Muscle of leg (tissue), 11 donors: ENCODE results near the gene HOXB8. TPM values are rescaled to one million over a fixed set of nuclear protein-coding genes. Genes with fewer than 3 reads are reported as not detected.

Experiments used
- DNase-seq: peaks from one replicate; pipeline ENCODE4 v3.0.0; 2013
- H3K27ac ChIP-seq: one replicate; pipeline ENCODE4 v1.5.1; 2013; ENCODE audit warnings: mild to moderate bottlenecking, low read length, control low read depth
- H3K27me3 ChIP-seq: one replicate; pipeline ENCODE4 v1.6.1; 2013; ENCODE audit warnings: low read length; ENCODE audit not compliant: control insufficient read depth, insufficient read depth
- H3K36me3 ChIP-seq: one replicate; pipeline ENCODE4 v1.6.1; 2013; ENCODE audit warnings: low read length; ENCODE audit not compliant: control insufficient read depth, insufficient read depth
- H3K4me1 ChIP-seq: one replicate; pipeline ENCODE4 v1.6.1; 2013; ENCODE audit warnings: low read length; ENCODE audit not compliant: control insufficient read depth, insufficient read depth
- H3K4me3 ChIP-seq: one replicate; pipeline ENCODE4 v1.5.1; 2013; ENCODE audit warnings: low read length, control low read depth
- H3K9me3 ChIP-seq: replicated peaks from 2 replicates; pipeline ENCODE4 v1.6.1; 2013; ENCODE audit warnings: low read depth, low read length; ENCODE audit not compliant: control insufficient read depth
- WGBS: methylation state at CpG from one replicate; pipeline ENCODE4 v1.1.5; 2013; ENCODE audit warnings: missing lambda C conversion rate; ENCODE audit not compliant: insufficient coverage; 5-methylcytosine and 5-hydroxymethylcytosine counted together
- polyA plus RNA-seq, 8 donors: library from polyadenylated mRNA; unstranded; fragments of 120-200 nt; gene quantifications; one replicate each; pipeline versions ENCODE4 v1.2.1 to v1.2.3, GENCODE V29; 2013; ENCODE audit warnings: inconsistent platforms in 1 of 8, low replicate concordance in 1 of 8; ENCODE audit not compliant: insufficient read length in 8 of 8, insufficient read depth in 1 of 8
- total RNA-seq: library from RNA; stranded (reverse); fragments of 120-200 nt; gene quantifications from one replicate; pipeline ENCODE4 v1.2.4, GENCODE V29; 2013

The HOXB8 gene
- total and polyA plus RNA-seq, 9 donors, result 0.04 to 0.46 (median 0.29) TPM; not detected in 1

- Histone ChIP-seq H3K4me1 (peaks cover 28% of the 10 kb centered on the region), H3K27me3 (peaks cover 99% of the 10 kb centered on the region), H3K27ac (peak overlapping the region; percentile 70), H3K4me3 (no peak overlapping the region), H3K36me3 (no peaks in the 10 kb centered on the region), H3K9me3 (no peaks in the 10 kb centered on the region)
- no peak for DNase-seq
- 20% methylated on average over 17 of the region's 25 CpGs for WGBS
These were observed 20.4 kb downstream of the HOXB8 start for GRCh38 chr17:48594538-48595277.

- WGBS, result 10% methylated on average over 18 of the region's 37 CpGs
- H3K36me3 ChIP-seq, result no peaks in the 10 kb centered on the region
- H3K4me3 ChIP-seq, result no peak overlapping the region
- H3K27ac ChIP-seq, result peak overlapping the region; percentile 70
- peaks cover 28% of the 10 kb centered on the region for H3K4me1 ChIP-seq
- H3K9me3 ChIP-seq, result no peaks in the 10 kb centered on the region
- DNase-seq, result peak; percentile 71
- peaks cover 99% of the 10 kb centered on the region for H3K27me3 ChIP-seq
These were observed 21.1 kb downstream of the HOXB8 start for GRCh38 chr17:48593840-48594537.

GRCh38 chr17:48593126-48593829 is 21.8 kb downstream of the HOXB8 start, which contains the start of gene HOXB5:
HOXB5 (minus strand) TSS chr17:48593779; CDS start chr17:48593682, 97 bp downstream.
- Histone ChIP-seq H3K36me3 (no peaks in the 10 kb centered on the region), H3K4me3 (peak within 1 kb of the TSS; percentile 32), H3K27ac (peak within 1 kb of the TSS; percentile 70), H3K4me1 (peaks cover 27% of the 10 kb centered on the region), H3K9me3 (no peaks in the 10 kb centered on the region), H3K27me3 (peaks cover 98% of the 10 kb centered on the region)
- 2% methylated on average over 46 of the region's 50 CpGs for WGBS
- no peak for DNase-seq

- Histone ChIP-seq H3K9me3 (no peaks in the 10 kb centered on the region), H3K4me3 (no peak overlapping the region), H3K27ac (no peak overlapping the region), H3K36me3 (no peaks in the 10 kb centered on the region), H3K4me1 (peaks cover 25% of the 10 kb centered on the region), H3K27me3 (peaks cover 98% of the 10 kb centered on the region)
- 3% methylated on average over 11 of the region's 14 CpGs for WGBS
- DNase-seq, result no peak
These were observed 22.5 kb downstream of the HOXB8 start for GRCh38 chr17:48592577-48592976.

GRCh38 chr17:48592057-48592514 is 23.0 kb downstream of the HOXB8 start:
- 25% methylated on average over 25 of the region's 33 CpGs for WGBS
- H3K36me3 ChIP-seq, result no peaks in the 10 kb centered on the region
- H3K9me3 ChIP-seq, result no peaks in the 10 kb centered on the region
- no peak overlapping the region for H3K27ac ChIP-seq
- peaks cover 98% of the 10 kb centered on the region for H3K27me3 ChIP-seq
- DNase-seq, result no peak
- H3K4me1 ChIP-seq, result peaks cover 24% of the 10 kb centered on the region
- no peak overlapping the region for H3K4me3 ChIP-seq

DNA sequence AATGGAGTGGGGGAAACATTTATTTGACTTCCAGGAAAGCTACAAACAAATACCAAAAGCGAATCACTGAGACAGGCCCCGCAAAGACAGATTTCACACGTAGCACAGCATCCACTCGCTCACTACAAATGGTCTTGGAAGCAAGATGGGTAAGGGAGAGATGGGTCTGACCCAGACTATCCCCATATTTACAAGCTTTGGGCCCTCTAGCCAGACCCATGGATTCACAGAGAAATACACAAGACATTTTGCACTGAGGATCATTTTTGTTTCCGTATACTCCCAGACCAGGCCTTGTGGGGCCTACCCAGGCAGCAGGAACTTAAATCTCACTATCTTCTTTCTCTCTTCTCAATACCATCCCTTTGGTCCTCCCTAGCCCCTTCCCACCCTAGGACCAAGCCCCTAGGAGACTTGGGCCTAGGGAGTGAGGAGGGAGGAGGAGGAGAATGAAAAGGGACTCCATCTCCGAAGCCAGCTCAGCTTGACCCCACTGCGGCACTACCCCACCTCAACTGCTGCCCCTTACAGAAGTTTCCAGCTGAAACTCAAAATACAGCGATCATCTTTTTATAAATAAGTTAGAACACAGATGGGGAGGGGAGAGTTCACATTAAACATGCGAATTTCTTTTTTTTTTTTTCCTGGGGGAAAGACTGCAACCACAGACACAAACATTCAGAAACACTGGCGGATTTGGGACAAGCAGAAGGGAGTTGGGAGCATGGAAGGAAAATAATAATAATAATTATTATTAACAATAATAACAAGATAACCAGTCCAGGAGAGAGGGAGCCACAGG is 23.6 kb downstream of the HOXB8 start:
- Histone ChIP-seq H3K4me1 (peaks cover 28% of the 10 kb centered on the region), H3K27ac (no peak overlapping the region), H3K27me3 (peaks cover 98% of the 10 kb centered on the region), H3K36me3 (no peaks in the 10 kb centered on the region), H3K4me3 (no peak overlapping the region), H3K9me3 (no peaks in the 10 kb centered on the region)
- WGBS, result no CpG with 5 or more reads among the region's 10 CpGs
- DNase-seq, result no peak

DNA sequence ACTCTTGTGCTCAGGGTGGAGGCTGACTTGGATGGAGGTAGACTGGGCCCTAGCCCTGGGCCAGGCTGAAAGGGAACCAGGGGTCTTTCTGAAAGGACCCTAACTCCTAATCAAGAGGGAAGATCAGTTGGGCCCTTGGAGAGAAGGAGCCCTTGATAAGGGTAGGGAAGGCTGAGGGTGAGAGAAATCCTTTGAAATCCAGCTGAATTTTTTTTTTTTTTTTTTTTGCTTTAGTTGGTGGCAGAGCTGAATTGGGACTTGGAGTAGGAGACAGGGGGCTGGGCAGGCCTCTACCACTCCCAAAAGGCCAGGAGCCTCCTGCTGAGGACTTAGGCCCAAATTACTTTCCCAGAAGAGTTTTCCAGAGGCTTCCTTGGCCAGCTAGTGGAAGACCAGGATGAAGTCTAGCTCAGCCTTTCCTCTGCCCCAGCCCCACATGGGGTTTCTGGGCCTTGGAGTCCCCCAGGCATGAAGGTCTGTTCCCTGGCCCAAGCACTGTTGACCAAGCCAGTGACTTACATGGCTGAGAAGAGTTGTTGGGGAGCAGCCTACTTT is 24.4 kb downstream of the HOXB8 start:
- DNase-seq, result no peak
- Histone ChIP-seq H3K4me3 (no peak overlapping the region), H3K9me3 (no peaks in the 10 kb centered on the region), H3K27me3 (peaks cover 98% of the 10 kb centered on the region), H3K36me3 (no peaks in the 10 kb centered on the region), H3K27ac (no peak overlapping the region), H3K4me1 (peaks cover 35% of the 10 kb centered on the region)

DNA sequence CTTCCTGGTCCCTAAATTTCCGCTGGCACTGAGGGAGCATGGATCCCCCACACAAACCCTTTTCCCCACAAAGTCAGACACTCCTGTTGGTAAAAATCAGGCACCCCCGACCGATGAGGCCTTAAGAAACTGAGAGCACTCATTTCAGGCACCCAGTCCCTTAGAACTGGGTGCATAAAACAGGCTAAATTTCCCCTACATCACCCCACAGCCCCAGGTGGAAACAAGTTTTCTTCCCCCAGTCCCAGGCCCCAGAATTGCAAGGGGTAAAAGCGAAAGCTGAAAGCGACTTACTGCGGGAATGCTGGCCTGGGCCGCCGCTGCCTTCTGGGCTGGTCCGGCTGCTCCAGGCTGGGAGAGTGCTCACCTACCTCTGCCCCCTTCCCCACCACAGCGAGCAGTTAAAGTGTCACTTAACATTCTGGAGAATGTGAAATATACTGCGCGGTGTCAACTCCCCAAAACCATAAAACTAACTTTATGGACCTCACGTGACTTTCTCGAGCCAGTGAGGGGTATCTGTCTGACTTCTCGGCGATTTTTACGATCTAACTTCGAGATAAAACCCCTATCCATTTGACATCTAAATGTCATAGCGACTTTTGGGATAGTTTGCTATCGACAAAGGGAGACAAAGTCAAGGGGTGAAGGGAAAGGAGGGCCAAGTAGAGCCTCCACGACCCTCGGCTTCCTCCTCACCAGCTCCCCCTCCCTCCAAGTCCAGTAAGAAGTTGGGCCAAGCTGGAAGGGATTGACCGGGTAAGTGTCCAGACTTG is 25.1 kb downstream of the HOXB8 start, which contains the start of gene HOXB3:
TSS of gene HOXB3 (minus strand) at position 411 of the 776 bp plus-strand sequence. CDS start 37,767 bp downstream, outside the sequence.
- H3K27me3 ChIP-seq, result peaks cover 98% of the 10 kb centered on the region
- WGBS, result 24% methylated on average over 3 of the region's 23 CpGs
- DNase-seq, result no peak

More for the DNA sequence above, 25.1 kb downstream of the HOXB8 start, which contains the start of gene HOXB3:
- Histone ChIP-seq H3K4me3 (no peak within 1 kb of the TSS), H3K4me1 (peaks cover 39% of the 10 kb centered on the region), H3K27ac (no peak within 1 kb of the TSS), H3K36me3 (no peaks in the 10 kb centered on the region), H3K9me3 (no peaks in the 10 kb centered on the region)
